Central memory CD4-positive, alpha-beta T cell (primary cell): ENCODE data around the gene GLT1D1.
"Not testable (repeated sequence)": the region's sequence is repeated elsewhere in the genome, so short reads cannot be mapped to it uniquely, and the experiment has no call there.

ENCODE experiments used
- DNase-seq: peaks from one replicate; pipeline ENCODE4 v3.0.0; 2022
- total RNA-seq, 3 experiments: gene quantifications; one replicate each; lab custom pipeline; 2026; lab: John Stamatoyannopoulos, UW

Gene GLT1D1
- 0 reads per million in 3 experiments for total RNA-seq

- no peak for DNase-seq
Observed at GRCh38 chr12:128852885-128853599, at the start of gene GLT1D1. GLT1D1 (plus strand) TSS chr12:128853478; CDS start chr12:128853582, 104 bp downstream.

- no peak for DNase-seq
Observed at GRCh38 chr12:128803788-128804187, 49.5 kb upstream of the GLT1D1 start.

- DNase-seq: no peak
Observed at GRCh38 chr12:128804762-128805161, 48.5 kb upstream of the GLT1D1 start.

GRCh38 chr12:128805406-128805805 is 47.9 kb upstream of the GLT1D1 start:
- not testable (repeated sequence) for DNase-seq

GRCh38 chr12:128806573-128806972 is 46.7 kb upstream of the GLT1D1 start:
- no peak for DNase-seq

GRCh38 chr12:128807161-128807724 is 46.0 kb upstream of the GLT1D1 start:
- DNase-seq: no peak

GRCh38 chr12:128808651-128809050 is 44.6 kb upstream of the GLT1D1 start:
- DNase-seq: no peak

- DNase-seq: no peak
Observed at GRCh38 chr12:128810182-128811127, 42.8 kb upstream of the GLT1D1 start.

- no peak for DNase-seq
Observed at GRCh38 chr12:128811806-128812205, 41.5 kb upstream of the GLT1D1 start.

- DNase-seq: no peak
Observed at GRCh38 chr12:128813392-128813791, 39.9 kb upstream of the GLT1D1 start.

- DNase-seq: no peak
Observed at GRCh38 chr12:128813883-128814282, 39.4 kb upstream of the GLT1D1 start.

GRCh38 chr12:128814411-128815261 is 38.6 kb upstream of the GLT1D1 start:
- DNase-seq: no peak

- no peak for DNase-seq
Observed at GRCh38 chr12:128815779-128816642, 37.3 kb upstream of the GLT1D1 start.

- no peak for DNase-seq
Observed at GRCh38 chr12:128816643-128816920, 36.7 kb upstream of the GLT1D1 start.

GRCh38 chr12:128817111-128818015 is 35.9 kb upstream of the GLT1D1 start:
- DNase-seq: no peak

GRCh38 chr12:128818065-128819022 is 34.9 kb upstream of the GLT1D1 start:
- DNase-seq: no peak

- DNase-seq: no peak
Observed at GRCh38 chr12:128819293-128820144, 33.8 kb upstream of the GLT1D1 start.

- no peak for DNase-seq
Observed at GRCh38 chr12:128820253-128820652, 33.0 kb upstream of the GLT1D1 start.
